Transverse colon (tissue), 4 donors: Measurements from ENCODE around the gene PPP1R1B. TPM values are rescaled to one million over a fixed set of nuclear protein-coding genes. Genes with fewer than 3 reads are reported as not detected.

ENCODE experiments used
- DNase-seq: peaks from one replicate; pipeline ENCODE4 v3.0.0-alpha.2; 2019
- H3K27ac ChIP-seq, 4 donors: fragments of 200-600 bp; sonication (generic); 2 replicates each; pipeline ENCODE4 v1.5.1; 2016 to 2018; ENCODE audit warnings: inconsistent platforms in 4 of 4
- H3K27me3 ChIP-seq: fragments of 200-600 bp; sonication (generic); 2 replicates; pipeline ENCODE4 v1.5.1; 2017; ENCODE audit warnings: inconsistent platforms
- H3K36me3 ChIP-seq, 4 donors: fragments of 200-600 bp; sonication (generic); 2 replicates each; pipeline ENCODE4 v1.5.1; 2017 to 2019; ENCODE audit warnings: inconsistent platforms in 4 of 4
- H3K4me1 ChIP-seq, 4 donors: fragments of 200-600 bp; sonication (generic); 2 replicates each; pipeline ENCODE4 v1.5.1; 2017 to 2020; ENCODE audit warnings: inconsistent platforms in 4 of 4
- H3K4me3 ChIP-seq, 4 donors: fragments of 200-600 bp; sonication (generic); 1 replicate in 1 of 4; 2 replicates in 3 of 4; pipeline versions ENCODE4 v1.5.1 to v1.6.1; 2017 to 2019; ENCODE audit warnings: inconsistent platforms in 4 of 4
- H3K9me3 ChIP-seq, 2 donors: fragments of 200-600 bp; sonication (generic); 2 replicates each; pipeline ENCODE4 v1.5.1; 2017 to 2019; ENCODE audit warnings: inconsistent platforms in 2 of 2
- CTCF ChIP-seq, 5 experiments: fragments of 200-600 bp in 3 of 5; fragments of 450-650 bp in 2 of 5; sonication (generic) in 3 of 5; IDR thresholded peaks; 1 replicate in 2 of 5; 2 replicates in 3 of 5; pipeline ENCODE4 v1.5.1; 2016 to 2017; ENCODE audit warnings: antibody characterized with exemption in 5 of 5, inconsistent platforms in 3 of 5, mild to moderate bottlenecking in 2 of 5, moderate library complexity in 1 of 5
- EP300 ChIP-seq: sonication (generic); formaldehyde crosslinking; IDR thresholded peaks from one replicate; pipeline ENCODE4 v1.6.1; 2017; ENCODE audit warnings: antibody characterized with exemption, low read depth
- POLR2A ChIP-seq: fragments of 450-650 bp; IDR thresholded peaks from one replicate; pipeline ENCODE4 v1.6.1; 2016; ENCODE audit warnings: antibody characterized with exemption, mild to moderate bottlenecking, moderate library complexity
- POLR2AphosphoS5 ChIP-seq, 3 donors: sonication (generic); formaldehyde crosslinking; IDR thresholded peaks; one replicate each; pipeline ENCODE4 v1.6.1; 2016; ENCODE audit warnings: antibody characterized with exemption in 3 of 3
- WGBS, 2 donors: methylation state at CpG; one replicate each; pipeline ENCODE4 v1.1.5; 2018; ENCODE audit warnings: low coverage in 1 of 2; 5-methylcytosine and 5-hydroxymethylcytosine counted together
- in situ Hi-C, 4 donors: fragments of 200-750 bp; cut with MboI; loops; one replicate each; pipeline versions ENCODE4 v1.15.0 to v1.15.1; 2017; ENCODE audit warnings: low sequenced_read_pairs in 3 of 4, low pct_ligation_motif_present in 1 of 4, low pct_unique_long_range_greater_than_20kb in 1 of 4
- intact Hi-C: fragments of 100-400 bp; cut with DNase I; formaldehyde crosslinking; loops from one replicate; pipeline ENCODE4 v1.15.1; 2023; ENCODE audit warnings: low total_unique reads
- total RNA-seq, 4 donors: library from RNA; depleted of rRNA; stranded (reverse); fragments of >200 nt; gene quantifications; one replicate each; pipeline ENCODE4 v1.1.0, GENCODE V29; 2016

PPP1R1B gene
- total RNA-seq, 4 donors from 2014 or later, result 125 to 509 (median 223) TPM

- in situ Hi-C loops, result no loop called here
- Histone ChIP-seq H3K36me3 (no peaks in the 10 kb centered on the region), H3K9me3 (no peaks in the 10 kb centered on the region), H3K4me1 (peaks cover 21 to 29% (median 26%) of the 10 kb centered on the region in 4 donors), H3K27ac (no peak overlapping the region), H3K4me3 (peak overlapping the region in 1 of 4 donors; percentile 34), H3K27me3 (peaks cover 93% of the 10 kb centered on the region)
- no peak for DNase-seq
- TF ChIP-seq CTCF (IDR thresholded peaks at IDR 0.05), result no peak
- no peak for TF ChIP-seq EP300
- no peak for TF ChIP-seq POLR2AphosphoS5 (IDR thresholded peaks at IDR 0.05)
- no peak for TF ChIP-seq POLR2A
- 9% methylated on average over 54 of the region's 102 CpGs; no CpG with 5 or more reads in 1 of the 2 donors for WGBS, 2 donors
- intact Hi-C loops, result no loop called here
Observed at GRCh38 chr17:39605492-39606433, 21.0 kb upstream of the PPP1R1B start.

GRCh38 chr17:39606434-39607056, 20.2 kb upstream of the PPP1R1B start:
- Histone ChIP-seq H3K27me3 (peaks cover 92% of the 10 kb centered on the region), H3K4me3 (peak overlapping the region in 2 of 4 donors; percentile 6 to 34), H3K27ac (no peak overlapping the region), H3K4me1 (peaks cover 21 to 29% (median 26%) of the 10 kb centered on the region in 4 donors), H3K9me3 (no peaks in the 10 kb centered on the region), H3K36me3 (no peaks in the 10 kb centered on the region)
- in situ Hi-C loops (no loop called here), intact Hi-C loops (no loop called here)
- TF ChIP-seq EP300 (no peak), POLR2A (no peak), CTCF (IDR thresholded peaks at IDR 0.05) (no peak), POLR2AphosphoS5 (IDR thresholded peaks at IDR 0.05) (no peak)
- WGBS, 2 donors, result 5% methylated on average over 46 of the region's 66 CpGs; no CpG with 5 or more reads in 1 of the 2 donors
- DNase-seq, result no peak

- peaks cover 21 to 29% (median 26%) of the 10 kb centered on the region in 4 donors for H3K4me1 ChIP-seq
- intact Hi-C loops (no loop called here), in situ Hi-C loops (no loop called here)
- no peak for TF ChIP-seq EP300
- TF ChIP-seq POLR2AphosphoS5 (IDR thresholded peaks at IDR 0.05), result no peak
- TF ChIP-seq CTCF (IDR thresholded peaks at IDR 0.05), result no peak
- no peak for TF ChIP-seq POLR2A
- peaks cover 91% of the 10 kb centered on the region for H3K27me3 ChIP-seq
- 2 to 5% methylated on average over 7 to 27 of the region's 40 CpGs for WGBS, 2 donors
- DNase-seq, result no peak
- peak overlapping the region in 1 of 4 donors; percentile 34 for H3K4me3 ChIP-seq
- H3K36me3 ChIP-seq, result no peaks in the 10 kb centered on the region
- H3K27ac ChIP-seq, result no peak overlapping the region
- H3K9me3 ChIP-seq, result no peaks in the 10 kb centered on the region
Observed at GRCh38 chr17:39607057-39607850, 19.5 kb upstream of the PPP1R1B start.

- DNase-seq, result no peak
- Histone ChIP-seq H3K4me1 (peaks cover 21 to 29% (median 26%) of the 10 kb centered on the region in 4 donors), H3K4me3 (peak within 1 kb of the TSS in 1 of 4 donors; percentile 34), H3K9me3 (no peaks in the 10 kb centered on the region), H3K27me3 (peaks cover 91% of the 10 kb centered on the region), H3K27ac (no peak within 1 kb of the TSS), H3K36me3 (no peaks in the 10 kb centered on the region)
- intact Hi-C loops (no loop called here), in situ Hi-C loops (no loop called here)
- WGBS, 2 donors, result 0 to 10% methylated on average over 1 to 20 of the region's 20 CpGs
- TF ChIP-seq EP300 (no peak), POLR2AphosphoS5 (IDR thresholded peaks at IDR 0.05) (no peak), CTCF (IDR thresholded peaks at IDR 0.05) (no peak), POLR2A (no peak)
Observed at GRCh38 chr17:39607851-39608130, 19.0 kb upstream of the PPP1R1B start, which contains the start of gene NEUROD2. NEUROD2 (minus strand) TSS chr17:39607920; CDS start chr17:39606599, 1,321 bp downstream.
